OCI-LY3 (cell line): ENCODE measurements around the gene CBX4.
A peak's percentile ranks its signal among the peaks of the same experiment; 100 is the strongest.

Source experiments
- H2AFZ ChIP-seq: fragments of 200-600, 300-600 bp; shearing (Covaris generic); 2 replicates; pipeline ENCODE4 v1.6.0; 2014; ENCODE audit warnings: antibody characterized with exemption, low read depth, low read length
- H3K27ac ChIP-seq: fragments of 200-600, 300-600 bp; sonication (generic); 2 replicates; pipeline ENCODE4 v1.5.1; 2014; ENCODE audit warnings: mild to moderate bottlenecking, low read length, moderate library complexity, mixed read lengths
- H3K27me3 ChIP-seq: fragments of 200-600, 300-600 bp; sonication (generic); 2 replicates; pipeline ENCODE4 v1.6.1; 2014; ENCODE audit warnings: low read depth, low read length, mixed read lengths
- H3K36me3 ChIP-seq: fragments of 200-600, 300-600 bp; sonication (generic); replicated peaks from 2 replicates; pipeline ENCODE3; 2014; ENCODE audit warnings: low read depth, low read length, mixed read lengths
- H3K4me1 ChIP-seq: fragments of 300-600, 200-600 bp; sonication (generic); 2 replicates; pipeline ENCODE4 v1.6.1; 2014; ENCODE audit warnings: low read length, mixed read lengths
- H3K4me2 ChIP-seq: fragments of 200-600, 300-600 bp; sonication (generic); 2 replicates; pipeline ENCODE4 v1.6.1; 2014; ENCODE audit warnings: low read length, mixed read lengths
- H3K4me3 ChIP-seq: fragments of 300-600, 200-600 bp; sonication (generic); 2 replicates; pipeline ENCODE4 v1.5.1; 2014; ENCODE audit warnings: antibody characterized with exemption, mild to moderate bottlenecking, low read length, moderate library complexity
- H3K79me2 ChIP-seq: fragments of 300-600, 200-600 bp; shearing (Covaris generic); 2 replicates; pipeline ENCODE4 v1.6.1; 2014; ENCODE audit warnings: mild to moderate bottlenecking, low read length, mixed read lengths
- H3K9ac ChIP-seq: fragments of 300-600, 200-600 bp; shearing (Covaris generic); 2 replicates; pipeline ENCODE4 v1.6.0; 2014; ENCODE audit warnings: mild to moderate bottlenecking, low read length, moderate library complexity
- H3K9me3 ChIP-seq: fragments of 200-600, 300-600 bp; shearing (Covaris generic); 2 replicates; pipeline ENCODE4 v1.6.1; 2014; ENCODE audit warnings: low read length, mixed read lengths; ENCODE audit not compliant: insufficient read depth
- H4K20me1 ChIP-seq: fragments of 200-600, 300-600 bp; sonication (generic); 2 replicates; pipeline ENCODE4 v1.6.1; 2016; ENCODE audit warnings: low read length, mixed read lengths; ENCODE audit not compliant: insufficient read depth
- EZH2phosphoT487 ChIP-seq: fragments of 200-600 bp; shearing (Covaris generic); IDR thresholded peaks from 2 replicates; pipeline ENCODE4 v1.6.1; 2018; ENCODE audit warnings: antibody characterized with exemption, mixed run types, low read depth
- TF ChIP-seq, protein P1 (sequence below): fragments of 200-600, 300-600 bp; sonication (generic); IDR thresholded peaks from 2 replicates; pipeline ENCODE4 v1.5.1; 2014; ENCODE audit warnings: antibody characterized with exemption, low read length, low read depth

CBX4 gene

GRCh38 chr17:79835470-79835899 is 3.8 kb downstream of the CBX4 start:
- Histone ChIP-seq H3K9ac (no peak overlapping the region), H3K36me3 (peaks cover 58% of the 10 kb centered on the region), H2AFZ (no peak overlapping the region), H3K79me2 (peaks cover 63% of the 10 kb centered on the region), H3K4me3 (no peak overlapping the region), H3K4me1 (peaks cover 18% of the 10 kb centered on the region), H3K4me2 (no peak overlapping the region), H3K27me3 (no peaks in the 10 kb centered on the region), H3K9me3 (no peaks in the 10 kb centered on the region), H3K27ac (no peak overlapping the region), H4K20me1 (peaks cover 81% of the 10 kb centered on the region)
- TF ChIP-seq EZH2phosphoT487 = no peak
- TF ChIP-seq, protein P1, sequence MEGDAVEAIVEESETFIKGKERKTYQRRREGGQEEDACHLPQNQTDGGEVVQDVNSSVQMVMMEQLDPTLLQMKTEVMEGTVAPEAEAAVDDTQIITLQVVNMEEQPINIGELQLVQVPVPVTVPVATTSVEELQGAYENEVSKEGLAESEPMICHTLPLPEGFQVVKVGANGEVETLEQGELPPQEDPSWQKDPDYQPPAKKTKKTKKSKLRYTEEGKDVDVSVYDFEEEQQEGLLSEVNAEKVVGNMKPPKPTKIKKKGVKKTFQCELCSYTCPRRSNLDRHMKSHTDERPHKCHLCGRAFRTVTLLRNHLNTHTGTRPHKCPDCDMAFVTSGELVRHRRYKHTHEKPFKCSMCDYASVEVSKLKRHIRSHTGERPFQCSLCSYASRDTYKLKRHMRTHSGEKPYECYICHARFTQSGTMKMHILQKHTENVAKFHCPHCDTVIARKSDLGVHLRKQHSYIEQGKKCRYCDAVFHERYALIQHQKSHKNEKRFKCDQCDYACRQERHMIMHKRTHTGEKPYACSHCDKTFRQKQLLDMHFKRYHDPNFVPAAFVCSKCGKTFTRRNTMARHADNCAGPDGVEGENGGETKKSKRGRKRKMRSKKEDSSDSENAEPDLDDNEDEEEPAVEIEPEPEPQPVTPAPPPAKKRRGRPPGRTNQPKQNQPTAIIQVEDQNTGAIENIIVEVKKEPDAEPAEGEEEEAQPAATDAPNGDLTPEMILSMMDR = no peak

GRCh38 chr17:79834565-79835469 is 4.4 kb downstream of the CBX4 start:
- H2AFZ ChIP-seq = no peak overlapping the region
- H3K9me3 ChIP-seq = no peaks in the 10 kb centered on the region
- H3K27me3 ChIP-seq = no peaks in the 10 kb centered on the region
- TF ChIP-seq EZH2phosphoT487 = no peak
- TF ChIP-seq, protein P1 = peak; percentile 74
- H3K4me3 ChIP-seq = no peak overlapping the region
- H3K4me1 ChIP-seq = peaks cover 16% of the 10 kb centered on the region
- H3K9ac ChIP-seq = no peak overlapping the region
- no peak overlapping the region for H3K4me2 ChIP-seq
- no peak overlapping the region for H3K27ac ChIP-seq
- H3K36me3 ChIP-seq = peaks cover 58% of the 10 kb centered on the region
- peaks cover 84% of the 10 kb centered on the region for H4K20me1 ChIP-seq
- peaks cover 63% of the 10 kb centered on the region for H3K79me2 ChIP-seq

- H3K27me3 ChIP-seq = no peaks in the 10 kb centered on the region
- no peak overlapping the region for H3K27ac ChIP-seq
- H4K20me1 ChIP-seq = peaks cover 87% of the 10 kb centered on the region
- H3K4me1 ChIP-seq = peaks cover 16% of the 10 kb centered on the region
- TF ChIP-seq, protein P1 = no peak
- no peak for TF ChIP-seq EZH2phosphoT487
- no peaks in the 10 kb centered on the region for H3K9me3 ChIP-seq
- peaks cover 58% of the 10 kb centered on the region for H3K36me3 ChIP-seq
- no peak overlapping the region for H3K9ac ChIP-seq
- peaks cover 60% of the 10 kb centered on the region for H3K79me2 ChIP-seq
- no peak overlapping the region for H2AFZ ChIP-seq
- no peak overlapping the region for H3K4me3 ChIP-seq
- no peak overlapping the region for H3K4me2 ChIP-seq
Observed at GRCh38 chr17:79833744-79834564, 5.3 kb downstream of the CBX4 start.

- Histone ChIP-seq H3K9ac (no peak overlapping the region), H3K4me1 (peaks cover 16% of the 10 kb centered on the region), H4K20me1 (peaks cover 83% of the 10 kb centered on the region)
Observed at GRCh38 chr17:79833110-79833450, 6.2 kb downstream of the CBX4 start.

More at GRCh38 chr17:79833110-79833450, 6.2 kb downstream of the CBX4 start:
- Histone ChIP-seq H3K79me2 (peaks cover 51% of the 10 kb centered on the region), H3K27ac (no peak overlapping the region), H3K4me3 (no peak overlapping the region), H3K9me3 (no peaks in the 10 kb centered on the region), H3K4me2 (no peak overlapping the region), H3K27me3 (no peaks in the 10 kb centered on the region), H3K36me3 (peaks cover 53% of the 10 kb centered on the region), H2AFZ (no peak overlapping the region)
- TF ChIP-seq, protein P1 = no peak
- no peak for TF ChIP-seq EZH2phosphoT487
